Measurements from ENCODE around the gene DUSP2. TPM values are rescaled to one million over a fixed set of nuclear protein-coding genes. Genes with fewer than 3 reads are reported as not detected.

The DUSP2 gene
- polyA plus RNA-seq (2013, experiment 1 of 2): 2.5 TPM
- 2.3 TPM for polyA plus RNA-seq (2013, experiment 2 of 2)

GRCh38 chr2:96145036-96145847, at the start of gene DUSP2:
Gene DUSP2 (minus strand): TSS chr2:96145440. CDS start chr2:96145354, 86 bp downstream.
- Histone ChIP-seq H3K36me3 (ENCODE audit: control insufficient read depth, insufficient read depth, low read length) (no peaks in the 10 kb centered on the region), H3K9me3 (ENCODE audit: control insufficient read depth, low read length) (no peaks in the 10 kb centered on the region), H3K4me1 (ENCODE audit: control insufficient read depth, insufficient read depth, low read length, poor library complexity, severe bottlenecking) (peaks cover 30% of the 10 kb centered on the region), H3K27ac (ENCODE audit: low read depth, low read length, severe bottlenecking) (no peak within 1 kb of the TSS), H3K4me3 (ENCODE audit: extremely low read depth, insufficient read depth, low read length, poor library complexity, severe bottlenecking) (peak within 1 kb of the TSS; percentile 36)
- WGBS, 2 experiments (ENCODE audit: insufficient coverage in 2 of 2): 5 to 7% methylated on average over 55 to 61 of the region's 94 CpGs

- Histone ChIP-seq H3K4me1 (ENCODE audit: control insufficient read depth, insufficient read depth, low read length, poor library complexity, severe bottlenecking) (no peaks in the 10 kb centered on the region), H3K27ac (ENCODE audit: low read depth, low read length, severe bottlenecking) (no peak overlapping the region), H3K4me3 (ENCODE audit: extremely low read depth, insufficient read depth, low read length, poor library complexity, severe bottlenecking) (no peak overlapping the region), H3K9me3 (ENCODE audit: control insufficient read depth, low read length) (no peaks in the 10 kb centered on the region), H3K36me3 (ENCODE audit: control insufficient read depth, insufficient read depth, low read length) (peaks cover 76% of the 10 kb centered on the region)
- WGBS, 2 experiments (ENCODE audit: insufficient coverage in 2 of 2): 100% methylated on average over 5 to 6 of the region's 11 CpGs
Observed at GRCh38 chr2:96191937-96192670, 46.9 kb upstream of the DUSP2 start.

- H3K36me3 ChIP-seq (ENCODE audit: control insufficient read depth, insufficient read depth, low read length): peaks cover 90% of the 10 kb centered on the region
- 92 to 99% methylated on average over 6 to 8 of the region's 12 CpGs for WGBS, 2 experiments (ENCODE audit: insufficient coverage in 2 of 2)
Observed at GRCh38 chr2:96188821-96189526, 43.7 kb upstream of the DUSP2 start.

GRCh38 chr2:96186562-96186961, 41.3 kb upstream of the DUSP2 start:
- Histone ChIP-seq H3K4me3 (ENCODE audit: extremely low read depth, insufficient read depth, low read length, poor library complexity, severe bottlenecking) (no peak overlapping the region), H3K36me3 (ENCODE audit: control insufficient read depth, insufficient read depth, low read length) (peaks cover 67% of the 10 kb centered on the region), H3K4me1 (ENCODE audit: control insufficient read depth, insufficient read depth, low read length, poor library complexity, severe bottlenecking) (no peaks in the 10 kb centered on the region), H3K27ac (ENCODE audit: low read depth, low read length, severe bottlenecking) (no peak overlapping the region), H3K9me3 (ENCODE audit: control insufficient read depth, low read length) (no peaks in the 10 kb centered on the region)
- 94% methylated on average over 2 to 4 of the region's 5 CpGs for WGBS, 2 experiments (ENCODE audit: insufficient coverage in 2 of 2)

More at GRCh38 chr2:96188821-96189526, 43.7 kb upstream of the DUSP2 start:
- H3K4me1 ChIP-seq (ENCODE audit: control insufficient read depth, insufficient read depth, low read length, poor library complexity, severe bottlenecking): no peaks in the 10 kb centered on the region
- no peaks in the 10 kb centered on the region for H3K9me3 ChIP-seq (ENCODE audit: control insufficient read depth, low read length)
- H3K27ac ChIP-seq (ENCODE audit: low read depth, low read length, severe bottlenecking): no peak overlapping the region
- no peak overlapping the region for H3K4me3 ChIP-seq (ENCODE audit: extremely low read depth, insufficient read depth, low read length, poor library complexity, severe bottlenecking)

GRCh38 chr2:96185516-96185915, 40.3 kb upstream of the DUSP2 start:
- Histone ChIP-seq H3K36me3 (ENCODE audit: control insufficient read depth, insufficient read depth, low read length) (peaks cover 57% of the 10 kb centered on the region), H3K9me3 (ENCODE audit: control insufficient read depth, low read length) (no peaks in the 10 kb centered on the region), H3K27ac (ENCODE audit: low read depth, low read length, severe bottlenecking) (no peak overlapping the region), H3K4me1 (ENCODE audit: control insufficient read depth, insufficient read depth, low read length, poor library complexity, severe bottlenecking) (no peaks in the 10 kb centered on the region), H3K4me3 (ENCODE audit: extremely low read depth, insufficient read depth, low read length, poor library complexity, severe bottlenecking) (no peak overlapping the region)
- no CpG with 5 or more reads among the region's 1 CpG for WGBS, 2 experiments (ENCODE audit: insufficient coverage in 2 of 2)

GRCh38 chr2:96184989-96185388, 39.7 kb upstream of the DUSP2 start:
- no peak overlapping the region for H3K27ac ChIP-seq (ENCODE audit: low read depth, low read length, severe bottlenecking)
- peaks cover 52% of the 10 kb centered on the region for H3K36me3 ChIP-seq (ENCODE audit: control insufficient read depth, insufficient read depth, low read length)
- no peaks in the 10 kb centered on the region for H3K4me1 ChIP-seq (ENCODE audit: control insufficient read depth, insufficient read depth, low read length, poor library complexity, severe bottlenecking)
- no peaks in the 10 kb centered on the region for H3K9me3 ChIP-seq (ENCODE audit: control insufficient read depth, low read length)
- no peak overlapping the region for H3K4me3 ChIP-seq (ENCODE audit: extremely low read depth, insufficient read depth, low read length, poor library complexity, severe bottlenecking)
- WGBS, 2 experiments (ENCODE audit: insufficient coverage in 2 of 2): 90% methylated on average over 4 of the region's 8 CpGs; no CpG with 5 or more reads in 1 of the 2 experiments

GRCh38 chr2:96184188-96184587, 38.9 kb upstream of the DUSP2 start:
- H3K4me3 ChIP-seq (ENCODE audit: extremely low read depth, insufficient read depth, low read length, poor library complexity, severe bottlenecking): no peak overlapping the region
- H3K36me3 ChIP-seq (ENCODE audit: control insufficient read depth, insufficient read depth, low read length): peaks cover 45% of the 10 kb centered on the region
- H3K27ac ChIP-seq (ENCODE audit: low read depth, low read length, severe bottlenecking): no peak overlapping the region
- 96 to 97% methylated on average over 3 to 7 of the region's 8 CpGs for WGBS, 2 experiments (ENCODE audit: insufficient coverage in 2 of 2)
- H3K4me1 ChIP-seq (ENCODE audit: control insufficient read depth, insufficient read depth, low read length, poor library complexity, severe bottlenecking): no peaks in the 10 kb centered on the region
- no peaks in the 10 kb centered on the region for H3K9me3 ChIP-seq (ENCODE audit: control insufficient read depth, low read length)

- Histone ChIP-seq H3K4me1 (ENCODE audit: control insufficient read depth, insufficient read depth, low read length, poor library complexity, severe bottlenecking) (no peaks in the 10 kb centered on the region), H3K9me3 (ENCODE audit: control insufficient read depth, low read length) (no peaks in the 10 kb centered on the region), H3K4me3 (ENCODE audit: extremely low read depth, insufficient read depth, low read length, poor library complexity, severe bottlenecking) (no peak overlapping the region), H3K36me3 (ENCODE audit: control insufficient read depth, insufficient read depth, low read length) (peaks cover 26% of the 10 kb centered on the region), H3K27ac (ENCODE audit: low read depth, low read length, severe bottlenecking) (no peak overlapping the region)
- WGBS, 2 experiments (ENCODE audit: insufficient coverage in 2 of 2): 90 to 92% methylated on average over 2 of the region's 5 CpGs
Observed at GRCh38 chr2:96181529-96181928, 36.3 kb upstream of the DUSP2 start.

- H3K9me3 ChIP-seq (ENCODE audit: control insufficient read depth, low read length): no peaks in the 10 kb centered on the region
- H3K4me3 ChIP-seq (ENCODE audit: extremely low read depth, insufficient read depth, low read length, poor library complexity, severe bottlenecking): no peak overlapping the region
- no peak overlapping the region for H3K27ac ChIP-seq (ENCODE audit: low read depth, low read length, severe bottlenecking)
- no peaks in the 10 kb centered on the region for H3K4me1 ChIP-seq (ENCODE audit: control insufficient read depth, insufficient read depth, low read length, poor library complexity, severe bottlenecking)
- H3K36me3 ChIP-seq (ENCODE audit: control insufficient read depth, insufficient read depth, low read length): peaks cover 16% of the 10 kb centered on the region
Observed at GRCh38 chr2:96180521-96180920, 35.3 kb upstream of the DUSP2 start.

GRCh38 chr2:96180002-96180401, 34.8 kb upstream of the DUSP2 start:
- 88 to 100% methylated on average over 1 of the region's 1 CpG for WGBS, 2 experiments (ENCODE audit: insufficient coverage in 2 of 2)
- Histone ChIP-seq H3K4me1 (ENCODE audit: control insufficient read depth, insufficient read depth, low read length, poor library complexity, severe bottlenecking) (no peaks in the 10 kb centered on the region), H3K9me3 (ENCODE audit: control insufficient read depth, low read length) (no peaks in the 10 kb centered on the region), H3K4me3 (ENCODE audit: extremely low read depth, insufficient read depth, low read length, poor library complexity, severe bottlenecking) (no peak overlapping the region), H3K36me3 (ENCODE audit: control insufficient read depth, insufficient read depth, low read length) (peaks cover 11% of the 10 kb centered on the region), H3K27ac (ENCODE audit: low read depth, low read length, severe bottlenecking) (no peak overlapping the region)

Measured in mesodermal cell (in vitro differentiated cells).